Liver (tissue), 9 donors: Measurements from ENCODE around the gene CHTOP. TPM values are rescaled to one million over a fixed set of nuclear protein-coding genes. Genes with fewer than 3 reads are reported as not detected.

Source experiments
- DNase-seq: peaks from one replicate; pipeline ENCODE4 v3.0.0-alpha.2; 2017; ENCODE audit warnings: low spot score
- H3K27ac ChIP-seq, 2 donors: one replicate each; pipeline ENCODE4 v1.7.0; 2013; ENCODE audit warnings: inconsistent platforms in 2 of 2, low read length in 2 of 2, control low read depth in 1 of 2, low read depth in 1 of 2, mild to moderate bottlenecking in 1 of 2
- H3K27me3 ChIP-seq, 4 donors: one replicate each; pipeline versions ENCODE4 v1.6.1 to v1.7.0; 2013; ENCODE audit warnings: low read length in 3 of 4, inconsistent platforms in 1 of 4, mild to moderate bottlenecking in 1 of 4, moderate library complexity in 1 of 4; ENCODE audit not compliant: control insufficient read depth in 4 of 4, insufficient read depth in 4 of 4
- H3K36me3 ChIP-seq, 4 donors: one replicate each; pipeline versions ENCODE4 v1.6.1 to v1.7.0; 2013; ENCODE audit warnings: low read length in 3 of 4, mild to moderate bottlenecking in 3 of 4, low read depth in 1 of 4, moderate library complexity in 1 of 4; ENCODE audit not compliant: control insufficient read depth in 4 of 4, insufficient read depth in 3 of 4
- H3K4me1 ChIP-seq, 4 donors: one replicate each; pipeline versions ENCODE4 v1.6.1 to v1.7.0; 2013; ENCODE audit warnings: low read length in 3 of 4, mild to moderate bottlenecking in 3 of 4, moderate library complexity in 1 of 4; ENCODE audit not compliant: control insufficient read depth in 4 of 4, insufficient read depth in 4 of 4
- H3K4me3 ChIP-seq, 3 donors: one replicate each; pipeline versions ENCODE4 v1.6.1 to v1.7.0; 2013; ENCODE audit warnings: low read length in 3 of 3, control low read depth in 1 of 3, low read depth in 1 of 3, mild to moderate bottlenecking in 1 of 3
- H3K9ac ChIP-seq, 2 donors: one replicate each; pipeline ENCODE4 v1.7.0; 2013; ENCODE audit warnings: low read length in 2 of 2, mild to moderate bottlenecking in 2 of 2, moderate library complexity in 2 of 2, control low read depth in 1 of 2, low read depth in 1 of 2
- H3K9me3 ChIP-seq, 4 donors: one replicate each; pipeline versions ENCODE4 v1.6.1 to v1.7.0; 2013; ENCODE audit warnings: low read length in 3 of 4; ENCODE audit not compliant: control insufficient read depth in 4 of 4
- FOXA1 ChIP-seq: IDR thresholded peaks from 2 replicates; pipeline ENCODE4 v1.6.1; 2016; ENCODE audit warnings: antibody characterized with exemption
- GABPA ChIP-seq, 2 donors: IDR thresholded peaks in 1 of 2; conservative IDR thresholded peaks in 1 of 2; 2 replicates each; pipeline ENCODE4 v1.6.1; 2016; ENCODE audit warnings: antibody characterized with exemption in 2 of 2, mild to moderate bottlenecking in 1 of 2, moderate library complexity in 1 of 2
- HNF4A ChIP-seq, 2 donors: conservative IDR thresholded peaks; 2 replicates each; pipeline ENCODE4 v1.6.1; 2016; ENCODE audit warnings: antibody characterized with exemption in 2 of 2, mild to moderate bottlenecking in 2 of 2
- HNF4G ChIP-seq: IDR thresholded peaks from 2 replicates; pipeline ENCODE4 v1.6.1; 2016; ENCODE audit warnings: antibody characterized with exemption
- JUND ChIP-seq, 2 donors: IDR thresholded peaks; 2 replicates each; pipeline ENCODE4 v1.6.1; 2016; ENCODE audit warnings: antibody characterized with exemption in 2 of 2
- NR2F2 ChIP-seq: IDR thresholded peaks from 2 replicates; pipeline ENCODE4 v1.6.1; 2016; ENCODE audit warnings: antibody characterized with exemption
- RXRA ChIP-seq, 2 donors: IDR thresholded peaks; 2 replicates each; pipeline ENCODE4 v1.6.1; 2017 to 2018; ENCODE audit warnings: antibody characterized with exemption in 2 of 2, mild to moderate bottlenecking in 1 of 2
- SP1 ChIP-seq: IDR thresholded peaks from 2 replicates; pipeline ENCODE4 v1.6.1; 2018; ENCODE audit warnings: antibody characterized with exemption, mild to moderate bottlenecking
- TAF1 ChIP-seq: conservative IDR thresholded peaks from 2 replicates; pipeline ENCODE4 v1.6.1; 2016; ENCODE audit warnings: antibody characterized with exemption, mild to moderate bottlenecking
- YY1 ChIP-seq: IDR thresholded peaks from 2 replicates; pipeline ENCODE4 v1.6.1; 2016; ENCODE audit warnings: antibody characterized with exemption, mild to moderate bottlenecking
- WGBS: extraction: QIAGEN DNeasy Blood & Tissue Kit; methylation state at CpG from one replicate; pipeline ENCODE4 v1.1.7; 2013; 5-methylcytosine and 5-hydroxymethylcytosine counted together
- polyA plus RNA-seq, 2 donors: library from polyadenylated mRNA; stranded (reverse) in 1 of 2; unstranded in 1 of 2; fragments of 200-250 nt in 1 of 2; fragments of >200 nt in 1 of 2; fragmentation: Nextera tagmentation in 1 of 2; extraction: Ambion mirVana in 1 of 2; gene quantifications; one replicate each; pipeline versions ENCODE4 v1.2.1 to v1.2.3, GENCODE V29; 2013 to 2015
- total RNA-seq, 2 donors: library from RNA; depleted of rRNA; stranded (reverse); fragments of >200 nt; gene quantifications; one replicate each; pipeline ENCODE4 v1.2.3, GENCODE V29; 2014
- TF ChIP-seq, protein P1 (sequence below): IDR thresholded peaks from 2 replicates; pipeline ENCODE4 v1.6.1; 2016; ENCODE audit warnings: antibody characterized with exemption
- TF ChIP-seq, protein P2 (sequence below): IDR thresholded peaks from 2 replicates; pipeline ENCODE4 v1.6.1; 2016; ENCODE audit warnings: antibody characterized with exemption, mild to moderate bottlenecking
- TF ChIP-seq, protein P3 (sequence below): IDR thresholded peaks from 2 replicates; pipeline ENCODE4 v1.6.1; 2016; ENCODE audit warnings: antibody characterized with exemption
- TF ChIP-seq, protein P4 (sequence below): fragments of 150-350 bp; IDR thresholded peaks from 2 replicates; pipeline ENCODE4 v1.5.1; 2017; ENCODE audit warnings: improper control_type of control experiment, low read depth, low read length; ENCODE audit not compliant: missing input control
- TF ChIP-seq, protein P5 (sequence below): IDR thresholded peaks from 2 replicates; pipeline ENCODE4 v1.6.1; 2016; ENCODE audit warnings: antibody characterized with exemption
- donor health status: healthy.
- donor health status: healthy.
- donor health status: healthy.
- donor health status: healthy.
- donor health status: healthy.

CHTOP gene
- total and polyA plus RNA-seq, 4 donors, result 16.4 to 30.9 (median 24.3) TPM

DNA sequence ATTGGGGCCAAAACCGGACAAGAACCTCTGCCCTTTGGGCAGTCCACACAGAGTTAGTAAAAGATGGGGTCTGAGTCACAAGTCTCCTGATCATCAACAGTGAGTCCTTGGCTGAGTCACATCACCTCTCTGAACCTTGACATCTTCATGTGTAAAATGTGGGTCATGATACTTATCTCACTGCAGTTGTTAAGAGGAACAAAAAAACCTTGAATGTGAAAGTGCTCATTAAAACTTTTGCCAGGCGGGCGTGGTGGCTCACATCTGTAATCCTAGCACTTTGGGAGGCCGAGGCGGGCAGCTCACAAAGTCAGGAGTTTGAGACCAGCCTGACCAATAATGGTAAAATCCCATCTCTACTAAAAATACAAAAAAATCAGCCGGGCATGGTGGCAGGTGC is 36.7 kb upstream of the CHTOP start:
- TF ChIP-seq RXRA (IDR thresholded peaks at IDR 0.05) (no peak), TAF1 (no peak), HNF4G (no peak), FOXA1 (no peak), YY1 (no peak), JUND (IDR thresholded peaks at IDR 0.05) (no peak), NR2F2 (no peak), GABPA (IDR thresholded peaks at IDR 0.05 in 1 of 2, conservative IDR thresholded peaks at IDR 0.05 in 1 of 2) (no peak), HNF4A (conservative IDR thresholded peaks at IDR 0.05) (no peak), SP1 (no peak)
- TF ChIP-seq, protein P1, sequence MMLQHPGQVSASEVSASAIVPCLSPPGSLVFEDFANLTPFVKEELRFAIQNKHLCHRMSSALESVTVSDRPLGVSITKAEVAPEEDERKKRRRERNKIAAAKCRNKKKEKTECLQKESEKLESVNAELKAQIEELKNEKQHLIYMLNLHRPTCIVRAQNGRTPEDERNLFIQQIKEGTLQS, result no peak
- TF ChIP-seq, protein P2, sequence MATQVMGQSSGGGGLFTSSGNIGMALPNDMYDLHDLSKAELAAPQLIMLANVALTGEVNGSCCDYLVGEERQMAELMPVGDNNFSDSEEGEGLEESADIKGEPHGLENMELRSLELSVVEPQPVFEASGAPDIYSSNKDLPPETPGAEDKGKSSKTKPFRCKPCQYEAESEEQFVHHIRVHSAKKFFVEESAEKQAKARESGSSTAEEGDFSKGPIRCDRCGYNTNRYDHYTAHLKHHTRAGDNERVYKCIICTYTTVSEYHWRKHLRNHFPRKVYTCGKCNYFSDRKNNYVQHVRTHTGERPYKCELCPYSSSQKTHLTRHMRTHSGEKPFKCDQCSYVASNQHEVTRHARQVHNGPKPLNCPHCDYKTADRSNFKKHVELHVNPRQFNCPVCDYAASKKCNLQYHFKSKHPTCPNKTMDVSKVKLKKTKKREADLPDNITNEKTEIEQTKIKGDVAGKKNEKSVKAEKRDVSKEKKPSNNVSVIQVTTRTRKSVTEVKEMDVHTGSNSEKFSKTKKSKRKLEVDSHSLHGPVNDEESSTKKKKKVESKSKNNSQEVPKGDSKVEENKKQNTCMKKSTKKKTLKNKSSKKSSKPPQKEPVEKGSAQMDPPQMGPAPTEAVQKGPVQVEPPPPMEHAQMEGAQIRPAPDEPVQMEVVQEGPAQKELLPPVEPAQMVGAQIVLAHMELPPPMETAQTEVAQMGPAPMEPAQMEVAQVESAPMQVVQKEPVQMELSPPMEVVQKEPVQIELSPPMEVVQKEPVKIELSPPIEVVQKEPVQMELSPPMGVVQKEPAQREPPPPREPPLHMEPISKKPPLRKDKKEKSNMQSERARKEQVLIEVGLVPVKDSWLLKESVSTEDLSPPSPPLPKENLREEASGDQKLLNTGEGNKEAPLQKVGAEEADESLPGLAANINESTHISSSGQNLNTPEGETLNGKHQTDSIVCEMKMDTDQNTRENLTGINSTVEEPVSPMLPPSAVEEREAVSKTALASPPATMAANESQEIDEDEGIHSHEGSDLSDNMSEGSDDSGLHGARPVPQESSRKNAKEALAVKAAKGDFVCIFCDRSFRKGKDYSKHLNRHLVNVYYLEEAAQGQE, result no peak
- TF ChIP-seq, protein P3, sequence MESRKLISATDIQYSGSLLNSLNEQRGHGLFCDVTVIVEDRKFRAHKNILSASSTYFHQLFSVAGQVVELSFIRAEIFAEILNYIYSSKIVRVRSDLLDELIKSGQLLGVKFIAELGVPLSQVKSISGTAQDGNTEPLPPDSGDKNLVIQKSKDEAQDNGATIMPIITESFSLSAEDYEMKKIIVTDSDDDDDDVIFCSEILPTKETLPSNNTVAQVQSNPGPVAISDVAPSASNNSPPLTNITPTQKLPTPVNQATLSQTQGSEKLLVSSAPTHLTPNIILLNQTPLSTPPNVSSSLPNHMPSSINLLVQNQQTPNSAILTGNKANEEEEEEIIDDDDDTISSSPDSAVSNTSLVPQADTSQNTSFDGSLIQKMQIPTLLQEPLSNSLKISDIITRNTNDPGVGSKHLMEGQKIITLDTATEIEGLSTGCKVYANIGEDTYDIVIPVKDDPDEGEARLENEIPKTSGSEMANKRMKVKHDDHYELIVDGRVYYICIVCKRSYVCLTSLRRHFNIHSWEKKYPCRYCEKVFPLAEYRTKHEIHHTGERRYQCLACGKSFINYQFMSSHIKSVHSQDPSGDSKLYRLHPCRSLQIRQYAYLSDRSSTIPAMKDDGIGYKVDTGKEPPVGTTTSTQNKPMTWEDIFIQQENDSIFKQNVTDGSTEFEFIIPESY, result no peak
- TF ChIP-seq, protein P4, sequence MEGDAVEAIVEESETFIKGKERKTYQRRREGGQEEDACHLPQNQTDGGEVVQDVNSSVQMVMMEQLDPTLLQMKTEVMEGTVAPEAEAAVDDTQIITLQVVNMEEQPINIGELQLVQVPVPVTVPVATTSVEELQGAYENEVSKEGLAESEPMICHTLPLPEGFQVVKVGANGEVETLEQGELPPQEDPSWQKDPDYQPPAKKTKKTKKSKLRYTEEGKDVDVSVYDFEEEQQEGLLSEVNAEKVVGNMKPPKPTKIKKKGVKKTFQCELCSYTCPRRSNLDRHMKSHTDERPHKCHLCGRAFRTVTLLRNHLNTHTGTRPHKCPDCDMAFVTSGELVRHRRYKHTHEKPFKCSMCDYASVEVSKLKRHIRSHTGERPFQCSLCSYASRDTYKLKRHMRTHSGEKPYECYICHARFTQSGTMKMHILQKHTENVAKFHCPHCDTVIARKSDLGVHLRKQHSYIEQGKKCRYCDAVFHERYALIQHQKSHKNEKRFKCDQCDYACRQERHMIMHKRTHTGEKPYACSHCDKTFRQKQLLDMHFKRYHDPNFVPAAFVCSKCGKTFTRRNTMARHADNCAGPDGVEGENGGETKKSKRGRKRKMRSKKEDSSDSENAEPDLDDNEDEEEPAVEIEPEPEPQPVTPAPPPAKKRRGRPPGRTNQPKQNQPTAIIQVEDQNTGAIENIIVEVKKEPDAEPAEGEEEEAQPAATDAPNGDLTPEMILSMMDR, result no peak
- TF ChIP-seq, protein P5, sequence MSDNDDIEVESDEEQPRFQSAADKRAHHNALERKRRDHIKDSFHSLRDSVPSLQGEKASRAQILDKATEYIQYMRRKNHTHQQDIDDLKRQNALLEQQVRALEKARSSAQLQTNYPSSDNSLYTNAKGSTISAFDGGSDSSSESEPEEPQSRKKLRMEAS, result no peak
- H3K4me3 ChIP-seq, result no peak overlapping the region
- DNase-seq, result no peak

More for the DNA sequence above, 36.7 kb upstream of the CHTOP start:
- no peaks in the 10 kb centered on the region for H3K9me3 ChIP-seq
- no peaks in the 10 kb centered on the region for H3K27me3 ChIP-seq
- H3K27ac ChIP-seq, result no peak overlapping the region
- H3K36me3 ChIP-seq, result no peaks in the 10 kb centered on the region
- 94% methylated on average over 6 of the region's 6 CpGs for WGBS
- no peak overlapping the region for H3K9ac ChIP-seq
- no peaks in the 10 kb centered on the region for H3K4me1 ChIP-seq
